Measurements from ENCODE around the gene PPP1R1C. TPM values are rescaled to one million over a fixed set of nuclear protein-coding genes. Genes with fewer than 3 reads are reported as not detected.
"Not testable (repeated sequence)": the region's sequence is repeated elsewhere in the genome, so short reads cannot be mapped to it uniquely, and the experiment has no call there.

The PPP1R1C gene
- total and polyA plus RNA-seq, 7 donors, result 0.83 to 3.5 (median 3.0) TPM; not detected in 4

- H3K27me3 ChIP-seq, result no peaks in the 10 kb centered on the region
- TF ChIP-seq POLR2AphosphoS5 (IDR thresholded peaks at IDR 0.05) (no peak), POLR2A (IDR thresholded peaks at IDR 0.05) (no peak), CTCF (IDR thresholded peaks at IDR 0.05) (no peak), EP300 (IDR thresholded peaks at IDR 0.05) (no peak)
- no peak overlapping the region for H3K27ac ChIP-seq
- 76 to 82% methylated on average over 2 of the region's 2 CpGs for WGBS, 2 donors
- no peak overlapping the region for H3K4me3 ChIP-seq
- no peaks in the 10 kb centered on the region for H3K36me3 ChIP-seq
- peaks cover 0 to 6% (median 3%) of the 10 kb centered on the region in 4 donors for H3K9me3 ChIP-seq
- H3K4me1 ChIP-seq, result no peaks in the 10 kb centered on the region
- intact Hi-C loops (cut with DNase I), result no loop called here
- no peak for DNase-seq
These were observed 34.1 kb downstream of the PPP1R1C start for GRCh38 chr2:182019731-182020130.

GRCh38 chr2:182020286-182021070, 34.8 kb downstream of the PPP1R1C start:
- 44 to 46% methylated on average over 4 of the region's 4 CpGs for WGBS, 2 donors
- H3K36me3 ChIP-seq, result no peaks in the 10 kb centered on the region
- DNase-seq, result no peak
- no peak overlapping the region for H3K27ac ChIP-seq
- peaks cover 0 to 6% (median 3%) of the 10 kb centered on the region in 4 donors for H3K9me3 ChIP-seq
- no peaks in the 10 kb centered on the region for H3K4me1 ChIP-seq
- H3K4me3 ChIP-seq, result no peak overlapping the region
- TF ChIP-seq EP300 (IDR thresholded peaks at IDR 0.05) (no peak), POLR2A (IDR thresholded peaks at IDR 0.05) (no peak), POLR2AphosphoS5 (IDR thresholded peaks at IDR 0.05) (no peak), CTCF (IDR thresholded peaks at IDR 0.05) (no peak)
- no peaks in the 10 kb centered on the region for H3K27me3 ChIP-seq
- intact Hi-C loops (cut with DNase I), result no loop called here

GRCh38 chr2:182023235-182023634, 37.6 kb downstream of the PPP1R1C start:
- Histone ChIP-seq H3K9me3 (peaks cover 0 to 6% (median 3%) of the 10 kb centered on the region in 4 donors), H3K27ac (no peak overlapping the region), H3K4me3 (no peak overlapping the region), H3K4me1 (no peaks in the 10 kb centered on the region), H3K27me3 (no peaks in the 10 kb centered on the region), H3K36me3 (no peaks in the 10 kb centered on the region)
- no peak for DNase-seq
- TF ChIP-seq POLR2AphosphoS5 (IDR thresholded peaks at IDR 0.05) (no peak), CTCF (IDR thresholded peaks at IDR 0.05) (no peak), EP300 (IDR thresholded peaks at IDR 0.05) (no peak), POLR2A (IDR thresholded peaks at IDR 0.05) (no peak)
- intact Hi-C loops (cut with DNase I), result no loop called here

- DNase-seq; H3K27ac ChIP-seq; H3K36me3 ChIP-seq; H3K4me3 ChIP-seq; H3K4me1 ChIP-seq; intact Hi-C loops (cut with DNase I); H3K9me3 ChIP-seq; H3K27me3 ChIP-seq: not testable (repeated sequence)
- WGBS, 2 donors, result 28 to 80% methylated on average over 21 of the region's 21 CpGs
These were observed 45.2 kb downstream of the PPP1R1C start for GRCh38 chr2:182030875-182031274.

GRCh38 chr2:182031956-182032355, 46.3 kb downstream of the PPP1R1C start:
- no peak for DNase-seq
- Histone ChIP-seq H3K4me1 (no peaks in the 10 kb centered on the region), H3K4me3 (no peak overlapping the region), H3K27me3 (no peaks in the 10 kb centered on the region), H3K27ac (no peak overlapping the region), H3K36me3 (no peaks in the 10 kb centered on the region), H3K9me3 (no peaks in the 10 kb centered on the region)
- no peak for TF ChIP-seq POLR2AphosphoS5 (IDR thresholded peaks at IDR 0.05)
- WGBS, 2 donors, result 82 to 91% methylated on average over 2 of the region's 2 CpGs
- intact Hi-C loops (cut with DNase I), result no loop called here

- H3K4me1 ChIP-seq, result no peaks in the 10 kb centered on the region
- no peaks in the 10 kb centered on the region for H3K36me3 ChIP-seq
- DNase-seq, result no peak
- no peaks in the 10 kb centered on the region for H3K27me3 ChIP-seq
- WGBS, 2 donors, result 93 to 94% methylated on average over 3 of the region's 3 CpGs
- H3K27ac ChIP-seq, result no peak overlapping the region
- intact Hi-C loops (cut with DNase I), result no loop called here
- no peaks in the 10 kb centered on the region for H3K9me3 ChIP-seq
- no peak for TF ChIP-seq CTCF (IDR thresholded peaks at IDR 0.05)
- TF ChIP-seq POLR2AphosphoS5 (IDR thresholded peaks at IDR 0.05), result no peak
- TF ChIP-seq EP300 (IDR thresholded peaks at IDR 0.05), result no peak
- TF ChIP-seq POLR2A (IDR thresholded peaks at IDR 0.05), result no peak
- no peak overlapping the region for H3K4me3 ChIP-seq
These were observed 47.8 kb downstream of the PPP1R1C start for GRCh38 chr2:182033449-182033848.
